Endothelial cell of umbilical vein (primary cell): Measurements from ENCODE around the gene EOGT.

ENCODE experiments used
- EZH2 ChIP-seq: IDR thresholded peaks from 2 replicates; pipeline ENCODE4 v1.6.1; 2012; ENCODE audit warnings: borderline replicate concordance, low read depth, mild to moderate bottlenecking, moderate library complexity, low read length, inconsistent platforms; ENCODE audit not compliant: severe bottlenecking
- MYC ChIP-seq: IDR thresholded peaks from one replicate; pipeline ENCODE4 v1.6.1; 2011; ENCODE audit warnings: mild to moderate bottlenecking, low read depth, low read length
- POLR2A ChIP-seq: IDR thresholded peaks from 2 replicates; pipeline ENCODE4 v1.6.1; 2012; ENCODE audit warnings: low read depth, mild to moderate bottlenecking, control low read depth, low read length
- TF ChIP-seq, protein P1 (sequence below), 2 donors: IDR thresholded peaks; 1 replicate in 1 of 2; 2 replicates in 1 of 2; pipeline ENCODE4 v1.5.1; 2011; ENCODE audit warnings: low read length in 2 of 2, mild to moderate bottlenecking in 2 of 2, moderate library complexity in 2 of 2, control low read depth in 1 of 2, inconsistent platforms in 1 of 2, low read depth in 1 of 2; ENCODE audit not compliant: insufficient read depth in 1 of 2; ENCODE audit errors: extremely low read depth in 1 of 2

GRCh38 chr3:69011096-69011730, 2.3 kb downstream of the EOGT start:
- TF ChIP-seq MYC: no peak
- TF ChIP-seq, protein P1, sequence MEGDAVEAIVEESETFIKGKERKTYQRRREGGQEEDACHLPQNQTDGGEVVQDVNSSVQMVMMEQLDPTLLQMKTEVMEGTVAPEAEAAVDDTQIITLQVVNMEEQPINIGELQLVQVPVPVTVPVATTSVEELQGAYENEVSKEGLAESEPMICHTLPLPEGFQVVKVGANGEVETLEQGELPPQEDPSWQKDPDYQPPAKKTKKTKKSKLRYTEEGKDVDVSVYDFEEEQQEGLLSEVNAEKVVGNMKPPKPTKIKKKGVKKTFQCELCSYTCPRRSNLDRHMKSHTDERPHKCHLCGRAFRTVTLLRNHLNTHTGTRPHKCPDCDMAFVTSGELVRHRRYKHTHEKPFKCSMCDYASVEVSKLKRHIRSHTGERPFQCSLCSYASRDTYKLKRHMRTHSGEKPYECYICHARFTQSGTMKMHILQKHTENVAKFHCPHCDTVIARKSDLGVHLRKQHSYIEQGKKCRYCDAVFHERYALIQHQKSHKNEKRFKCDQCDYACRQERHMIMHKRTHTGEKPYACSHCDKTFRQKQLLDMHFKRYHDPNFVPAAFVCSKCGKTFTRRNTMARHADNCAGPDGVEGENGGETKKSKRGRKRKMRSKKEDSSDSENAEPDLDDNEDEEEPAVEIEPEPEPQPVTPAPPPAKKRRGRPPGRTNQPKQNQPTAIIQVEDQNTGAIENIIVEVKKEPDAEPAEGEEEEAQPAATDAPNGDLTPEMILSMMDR (IDR thresholded peaks at IDR 0.05; ENCODE audit: extremely low read depth in 1 of 2, insufficient read depth in 1 of 2, low read depth in 1 of 2, low read length in 2 of 2): no peak
- no peak for TF ChIP-seq POLR2A
- TF ChIP-seq EZH2: no peak
